Stimulated activated CD4-positive, alpha-beta T cell treated with anti-CD3 and anti-CD28 coated beads, Interleukin-4, amount 100 ng/mL, for 4 hours (primary cell): ENCODE results near the gene FOXL2NB.
A peak's percentile ranks its signal among the peaks of the same experiment; 100 is the strongest.

Experiments
- DNase-seq, 2 experiments: peaks; one replicate each; pipeline ENCODE4 v3.0.0-alpha.2; 2020

FOXL2NB gene

DNA sequence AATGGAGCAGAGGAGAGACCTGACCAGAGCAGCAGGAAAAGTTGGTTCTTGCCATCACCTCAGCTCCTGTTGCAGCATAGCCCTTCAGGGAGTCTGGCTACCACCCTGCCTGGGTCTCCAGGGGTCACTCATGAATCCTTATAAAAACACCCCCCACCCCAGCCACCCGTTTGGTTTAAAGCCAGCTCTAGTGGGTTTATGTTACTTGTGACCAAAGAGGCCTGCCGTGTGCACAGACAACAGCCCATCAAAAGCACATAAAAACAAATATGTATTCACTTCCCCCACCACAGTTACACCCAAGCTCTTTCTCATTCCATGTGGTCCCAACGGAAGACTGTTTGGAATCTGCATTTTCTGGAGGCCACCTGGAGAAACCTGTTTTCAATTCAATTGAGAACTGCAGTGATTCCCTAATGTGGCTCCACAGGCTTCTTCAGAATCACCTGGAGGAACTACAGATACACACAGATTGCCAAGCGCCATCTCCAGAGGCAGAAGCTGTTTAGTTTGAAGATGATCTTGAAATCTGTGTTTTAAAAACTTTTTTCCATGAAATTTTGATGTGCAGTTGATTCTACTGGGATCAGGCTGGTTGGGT is 13.8 kb upstream of the FOXL2NB start:
- DNase-seq, result no peak

DNA sequence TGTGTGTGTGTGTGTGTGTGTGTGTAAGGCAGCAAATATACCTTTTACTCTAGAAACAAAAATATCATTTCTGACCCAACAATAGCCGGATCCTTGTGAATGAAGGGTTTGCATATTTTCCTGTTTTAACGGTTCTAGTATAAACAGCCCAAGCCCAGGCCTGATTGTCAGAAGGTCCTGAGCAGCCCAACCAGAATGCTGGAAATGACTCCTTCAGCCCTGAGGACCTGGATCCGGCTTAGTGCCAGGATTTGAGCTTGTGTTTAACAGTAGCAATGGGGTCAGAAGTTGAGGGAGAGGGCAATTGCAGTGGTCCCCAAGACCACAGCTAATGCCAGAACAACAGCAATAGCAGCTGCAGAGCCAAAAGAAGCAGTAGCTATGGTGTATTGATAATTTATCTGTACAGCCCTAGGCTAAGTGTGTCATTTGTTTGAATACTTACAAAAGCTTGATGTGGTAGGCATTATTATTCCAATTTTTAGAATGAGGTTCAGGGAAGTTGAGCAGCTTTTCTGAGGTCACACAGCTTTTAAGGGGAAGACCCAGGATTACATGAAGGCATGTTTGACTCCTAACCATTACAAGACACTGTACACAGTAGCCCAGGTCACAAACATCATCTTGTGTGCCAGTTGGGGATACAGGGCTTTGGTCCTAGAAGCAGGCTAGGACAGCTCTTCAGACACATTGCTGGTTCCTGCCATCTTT is 12.9 kb upstream of the FOXL2NB start:
- DNase-seq, result no peak

DNA sequence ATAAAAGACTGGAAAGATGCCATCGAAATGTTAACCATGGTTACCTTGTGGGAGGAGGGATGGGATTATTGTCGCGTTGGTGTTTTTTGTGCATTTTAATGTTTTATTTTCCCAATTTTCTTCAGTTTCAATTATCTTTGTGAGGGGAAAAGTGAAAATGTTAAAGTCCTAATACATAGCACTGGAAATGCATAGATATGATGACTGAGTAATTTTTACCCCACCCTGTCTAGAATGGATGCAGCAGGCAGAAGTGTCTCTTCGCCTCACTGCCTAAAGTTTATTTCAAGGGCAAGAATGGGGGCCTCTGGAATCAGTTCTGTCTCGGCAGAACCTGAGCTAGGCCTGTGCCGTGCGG is 11.5 kb upstream of the FOXL2NB start:
- no peak for DNase-seq

DNA sequence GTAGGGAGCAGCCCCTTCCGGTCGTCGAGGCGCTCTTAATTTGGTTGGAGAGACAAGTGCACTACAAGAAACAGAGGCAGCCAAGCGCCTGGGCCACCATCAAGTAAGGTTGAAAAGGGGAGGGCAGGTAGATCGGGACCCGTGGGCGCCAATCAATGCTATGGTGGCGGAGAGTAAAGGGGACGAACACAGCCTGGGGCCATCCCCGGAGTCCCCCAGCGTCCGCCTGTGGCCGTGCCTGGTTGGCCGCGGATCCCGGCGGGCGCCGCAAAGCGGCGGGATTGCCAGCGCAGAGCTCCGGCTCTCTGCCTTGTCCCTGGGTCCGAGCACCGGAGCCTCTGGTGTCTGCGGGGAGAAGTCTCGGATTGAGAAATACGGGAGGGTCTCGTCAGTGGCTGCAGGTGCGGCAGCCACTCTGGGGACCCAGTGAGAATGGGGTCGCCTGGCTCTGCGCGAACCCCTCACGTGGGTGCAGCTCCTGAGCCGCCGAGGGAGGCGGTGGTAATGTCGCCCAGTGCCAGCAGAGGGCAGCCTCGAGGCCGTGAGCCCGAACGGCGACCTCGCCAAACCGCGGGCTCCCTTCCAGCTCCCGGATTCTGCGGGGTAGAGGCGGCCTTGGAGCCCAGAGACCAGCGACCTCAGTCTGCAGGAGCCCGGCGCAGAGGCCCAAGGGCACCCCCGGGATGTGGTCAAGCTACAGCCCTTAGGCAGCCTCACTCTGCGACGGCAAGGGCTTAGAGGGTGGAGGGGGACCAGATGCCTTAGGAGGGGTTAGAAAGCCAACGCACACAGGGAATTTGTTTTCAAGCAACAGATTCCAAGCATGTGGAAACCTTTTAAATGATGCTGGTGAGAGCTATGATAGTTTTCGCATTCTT is 10.9 kb upstream of the FOXL2NB start:
- peak; percentile 56 to 75 for DNase-seq

DNA sequence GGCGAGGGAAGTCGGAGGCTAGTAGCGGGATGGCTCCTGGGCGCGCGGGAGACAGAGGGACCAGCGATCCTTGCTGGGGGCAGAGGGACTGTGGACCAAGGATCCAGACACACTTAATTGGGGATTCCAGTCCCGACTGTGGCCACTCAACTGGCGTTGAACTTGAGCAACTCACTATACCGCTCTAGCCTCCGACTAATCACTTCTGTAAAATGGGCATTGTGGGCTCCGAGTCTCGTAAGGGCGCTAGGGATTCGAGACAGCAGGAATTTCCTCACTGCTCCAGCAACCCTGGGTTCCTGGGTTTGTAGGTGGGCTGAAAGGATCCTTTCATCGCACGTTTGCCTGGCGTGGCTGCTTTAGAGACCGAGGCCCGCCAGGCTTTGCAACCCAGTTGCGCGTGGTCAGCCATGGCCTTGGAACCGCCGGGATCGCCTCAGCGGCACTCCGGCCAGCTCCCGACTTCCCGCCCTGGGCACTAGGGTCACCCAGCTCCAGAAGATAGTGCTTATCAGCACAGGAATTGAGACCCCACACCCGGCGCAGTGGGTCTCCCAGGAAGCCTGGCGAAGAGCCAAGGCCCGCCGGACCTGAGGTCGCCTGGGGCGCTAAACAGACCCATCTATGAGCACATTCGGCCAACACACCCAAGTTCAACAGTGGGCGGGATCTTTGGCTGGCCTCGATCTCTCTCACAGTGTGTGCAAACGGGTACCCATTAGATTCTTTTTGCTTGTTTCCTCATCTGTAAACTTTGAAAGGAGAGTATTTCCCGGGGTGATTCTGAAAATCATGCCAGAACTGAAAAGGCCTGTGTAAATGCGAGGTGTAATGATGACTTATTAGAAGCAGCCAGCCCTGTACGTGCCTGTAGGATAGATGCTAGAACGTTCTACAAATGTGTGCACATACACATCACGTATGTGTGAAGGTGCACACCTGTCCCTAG is 10.0 kb upstream of the FOXL2NB start:
- DNase-seq, result no peak

DNA sequence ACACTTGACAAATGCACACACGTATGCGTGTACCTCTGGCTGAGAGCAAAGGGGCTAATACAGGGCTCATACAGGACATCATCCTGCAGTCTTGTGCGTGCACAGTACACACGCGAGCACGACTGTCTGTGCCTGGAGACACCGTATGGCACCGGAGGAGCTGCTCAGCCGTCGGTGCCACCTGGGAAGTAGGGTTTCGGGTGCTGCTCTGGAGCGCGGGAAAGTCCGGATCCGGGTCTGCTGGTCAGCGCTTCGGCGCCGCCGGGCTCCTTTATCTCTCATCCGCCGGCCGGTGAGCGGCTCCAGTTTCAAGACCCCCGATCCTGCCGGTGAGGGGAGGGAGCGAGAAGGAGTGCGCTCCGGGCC is 9.3 kb upstream of the FOXL2NB start:
- DNase-seq, result no peak

DNA sequence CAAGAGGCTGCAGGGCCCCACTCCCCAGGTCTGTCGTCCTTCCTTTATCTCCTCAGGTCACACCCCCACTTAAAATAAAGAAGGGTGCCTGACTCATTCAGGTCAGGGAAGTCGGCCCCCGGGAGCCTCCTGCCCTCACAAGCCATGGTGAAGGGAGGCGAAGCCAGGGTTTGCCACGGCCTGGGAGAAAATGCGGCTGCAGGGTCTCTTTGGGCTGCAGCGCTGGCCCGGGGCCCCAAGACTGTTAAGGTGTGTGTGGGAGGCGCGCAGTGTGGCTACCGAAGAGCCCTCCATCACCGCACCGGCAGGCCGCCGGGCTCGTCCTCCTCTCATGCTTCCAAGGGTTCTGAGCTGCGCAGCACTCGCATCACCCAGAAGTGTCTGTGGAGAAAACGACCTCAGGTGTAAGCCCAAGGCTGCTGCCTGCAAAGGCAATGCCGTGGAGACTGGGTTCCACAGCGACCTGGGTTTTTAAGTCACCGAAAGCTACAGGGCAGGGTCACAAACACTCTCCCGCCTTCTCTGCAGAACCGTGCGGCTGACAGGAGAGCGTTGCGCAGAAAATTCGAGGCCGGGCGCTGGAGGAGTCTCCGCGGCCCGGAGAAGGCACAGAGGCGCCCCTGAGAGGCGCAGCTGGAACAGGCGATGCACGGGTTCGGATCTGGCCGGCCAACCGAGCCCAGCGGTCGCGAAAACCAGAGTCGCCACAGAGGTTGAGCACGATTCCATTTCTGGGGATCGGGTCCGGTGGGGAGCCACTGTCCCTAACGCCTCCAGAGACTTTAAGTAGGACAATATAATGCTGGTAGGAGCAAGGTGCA is 8.8 kb upstream of the FOXL2NB start:
- DNase-seq, result no peak

DNA sequence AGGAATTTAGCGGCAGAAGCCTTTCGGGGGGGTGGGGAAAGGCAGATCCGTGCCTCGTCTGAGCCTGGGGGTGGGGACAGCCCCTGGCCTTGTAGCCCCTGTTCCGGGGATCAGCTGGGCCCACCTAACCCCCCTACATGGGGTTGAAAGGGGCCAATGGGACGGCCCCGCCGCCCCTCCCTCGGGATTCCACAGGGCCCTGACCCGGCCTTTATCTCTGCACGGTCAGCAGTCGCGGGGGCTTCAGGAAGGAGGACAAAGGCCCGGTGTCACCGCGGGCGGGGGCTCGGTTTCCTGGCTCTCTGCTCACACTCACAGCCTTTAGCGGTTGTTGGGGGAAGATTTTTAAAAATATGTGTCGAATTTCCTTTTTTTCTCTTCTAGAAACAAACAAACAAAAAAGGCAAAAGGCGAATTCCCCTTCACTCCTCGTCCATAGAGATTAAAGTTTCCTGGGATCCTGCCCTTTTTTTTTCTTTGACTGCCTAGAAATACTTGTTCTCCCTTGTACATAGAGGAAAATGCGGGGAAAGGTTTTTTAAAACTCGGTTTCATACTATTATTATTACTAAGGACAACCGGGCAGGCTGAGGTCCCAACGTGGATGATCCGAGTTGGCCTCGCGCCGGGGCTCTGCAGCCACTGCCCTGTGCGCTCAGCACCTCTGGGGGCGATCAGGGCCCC is 8.0 kb upstream of the FOXL2NB start:
- no peak for DNase-seq

DNA sequence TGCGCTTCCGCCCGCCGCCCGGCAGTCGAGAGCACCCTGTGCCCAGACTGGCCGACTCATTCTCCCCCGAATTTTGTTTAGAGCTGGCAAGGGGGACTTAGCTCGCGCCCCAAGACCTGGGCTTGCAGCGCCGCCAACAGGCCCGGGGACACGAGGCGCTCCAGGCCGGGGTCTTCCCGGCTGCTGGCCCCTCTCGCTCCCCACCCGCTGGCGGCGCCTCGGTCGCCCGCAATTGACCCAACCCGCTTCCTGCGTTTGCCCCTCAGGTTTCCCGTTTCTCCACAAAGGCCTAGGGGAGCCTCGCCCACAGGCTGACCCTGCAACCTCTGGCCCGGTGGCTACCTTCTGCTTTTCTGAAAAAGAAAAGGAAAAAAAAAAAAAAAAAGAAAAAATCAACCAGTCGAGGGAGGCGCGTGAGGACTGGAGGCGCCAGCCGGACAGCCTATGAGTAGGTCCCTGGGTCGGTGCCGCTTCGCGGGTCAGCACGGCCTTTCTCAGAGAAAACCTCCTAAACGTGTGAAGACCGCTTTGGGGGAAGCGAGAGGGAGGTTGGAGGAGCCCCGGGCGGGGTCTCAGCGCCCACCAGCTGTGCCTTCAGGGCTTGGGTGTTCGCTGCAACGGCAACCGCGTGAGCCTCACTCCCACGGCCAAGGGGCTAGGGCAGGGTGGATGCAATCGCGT is 7.3 kb upstream of the FOXL2NB start:
- no peak for DNase-seq

DNA sequence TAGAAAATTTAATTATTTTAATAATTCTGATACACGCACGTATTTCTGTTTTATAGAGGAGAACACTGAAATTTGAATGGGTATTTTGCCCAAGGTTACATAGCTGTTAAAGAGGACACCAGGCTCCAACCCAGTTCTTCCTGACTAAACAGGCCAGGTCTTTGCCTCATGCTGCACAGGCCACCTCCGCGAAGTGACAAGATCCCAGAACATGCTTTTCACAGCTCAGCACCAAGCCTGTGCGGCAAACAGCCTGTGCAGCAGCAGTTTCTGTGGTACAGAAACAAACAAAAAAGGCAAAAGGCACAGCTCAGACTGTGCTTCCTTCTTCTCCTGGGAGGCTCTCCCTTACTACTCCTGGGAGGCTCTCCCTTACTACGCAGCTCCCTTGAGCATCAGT is 6.6 kb upstream of the FOXL2NB start:
- no peak for DNase-seq

DNA sequence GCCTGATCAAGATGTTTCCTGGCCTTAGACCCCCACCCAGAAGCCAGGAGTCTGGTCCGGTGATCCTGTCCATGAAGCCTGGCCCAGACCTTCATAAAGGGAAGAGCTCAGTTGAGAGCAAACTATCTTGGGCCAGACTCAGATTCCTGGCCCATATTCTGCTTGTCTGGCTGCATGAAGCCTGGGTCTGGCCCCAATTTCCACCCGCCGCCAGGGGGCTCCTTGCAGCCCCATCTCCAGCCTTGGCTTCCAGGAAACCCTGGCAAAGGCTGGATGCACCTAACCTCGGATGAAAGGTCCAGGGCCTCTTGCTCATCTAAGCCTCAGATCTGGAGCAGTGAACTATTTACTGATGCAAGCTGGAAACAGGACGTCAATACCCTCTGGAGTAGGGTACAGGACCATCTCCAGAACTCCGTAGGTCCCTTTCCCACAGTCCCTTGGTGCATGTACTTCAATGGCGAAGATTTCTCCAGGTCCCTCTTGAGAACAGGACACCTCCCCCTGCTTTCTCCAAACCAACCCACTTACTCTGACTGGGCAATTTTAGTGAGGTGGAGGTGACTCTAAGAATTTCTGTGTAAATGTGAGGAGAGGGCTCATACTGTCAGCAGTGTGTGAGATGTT is 5.6 kb upstream of the FOXL2NB start:
- DNase-seq, result no peak

DNA sequence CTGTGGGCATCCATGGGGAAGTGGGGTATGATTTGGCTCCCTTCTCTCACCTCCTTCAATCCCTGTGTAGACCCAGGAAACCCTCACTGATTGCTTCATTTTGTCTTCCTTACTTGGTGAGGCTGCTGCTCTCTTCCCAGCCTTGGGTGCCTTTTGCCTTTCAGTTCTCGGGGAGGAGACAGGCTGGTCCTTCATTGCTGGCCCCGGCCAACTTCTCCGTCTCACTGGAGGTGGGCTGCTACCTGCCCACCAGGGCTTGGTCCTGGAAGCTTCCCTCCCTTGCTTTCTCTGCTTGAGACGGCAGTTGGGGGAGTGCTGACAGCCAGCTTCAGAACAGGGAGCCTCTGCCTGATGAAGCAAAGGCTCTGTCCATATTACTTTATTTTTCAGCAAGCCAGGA is 4.7 kb upstream of the FOXL2NB start:
- no peak for DNase-seq

DNA sequence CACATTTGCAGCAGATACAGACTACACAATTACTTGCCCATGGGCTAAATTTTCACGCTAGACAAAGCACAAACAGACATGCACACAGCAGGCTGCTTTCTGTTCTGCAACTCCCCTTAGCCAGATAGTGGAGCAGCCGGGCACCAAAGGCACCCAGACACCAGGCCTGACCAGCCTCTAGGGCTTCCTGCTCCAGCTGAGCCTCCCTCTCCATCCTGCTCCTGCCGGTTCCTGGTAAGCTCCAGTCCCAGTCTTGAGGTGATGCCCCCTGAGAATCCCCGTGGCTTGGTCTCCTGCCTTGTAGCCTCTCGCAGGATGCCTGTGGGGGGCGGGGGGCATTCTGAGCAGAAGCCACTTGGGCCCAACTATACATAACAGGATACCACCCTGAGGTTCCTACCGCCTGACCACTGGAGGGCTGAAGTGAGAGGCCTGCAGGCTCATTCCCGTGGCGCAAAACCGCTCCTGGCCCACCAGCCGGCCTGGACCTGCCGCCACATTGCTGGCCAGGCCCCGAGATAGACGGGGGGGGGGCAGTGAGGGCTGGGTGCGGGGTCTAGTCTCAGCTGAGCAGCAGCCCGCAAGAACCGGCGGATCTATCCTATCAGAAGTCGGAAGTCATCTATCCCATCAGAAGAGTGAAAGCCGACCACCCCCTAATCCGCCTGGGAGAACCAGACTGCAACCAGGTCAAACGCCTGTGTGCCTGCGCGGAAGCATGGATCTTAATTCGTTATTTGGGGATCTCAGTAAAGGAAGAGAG is 4.0 kb upstream of the FOXL2NB start:
- no peak for DNase-seq

DNA sequence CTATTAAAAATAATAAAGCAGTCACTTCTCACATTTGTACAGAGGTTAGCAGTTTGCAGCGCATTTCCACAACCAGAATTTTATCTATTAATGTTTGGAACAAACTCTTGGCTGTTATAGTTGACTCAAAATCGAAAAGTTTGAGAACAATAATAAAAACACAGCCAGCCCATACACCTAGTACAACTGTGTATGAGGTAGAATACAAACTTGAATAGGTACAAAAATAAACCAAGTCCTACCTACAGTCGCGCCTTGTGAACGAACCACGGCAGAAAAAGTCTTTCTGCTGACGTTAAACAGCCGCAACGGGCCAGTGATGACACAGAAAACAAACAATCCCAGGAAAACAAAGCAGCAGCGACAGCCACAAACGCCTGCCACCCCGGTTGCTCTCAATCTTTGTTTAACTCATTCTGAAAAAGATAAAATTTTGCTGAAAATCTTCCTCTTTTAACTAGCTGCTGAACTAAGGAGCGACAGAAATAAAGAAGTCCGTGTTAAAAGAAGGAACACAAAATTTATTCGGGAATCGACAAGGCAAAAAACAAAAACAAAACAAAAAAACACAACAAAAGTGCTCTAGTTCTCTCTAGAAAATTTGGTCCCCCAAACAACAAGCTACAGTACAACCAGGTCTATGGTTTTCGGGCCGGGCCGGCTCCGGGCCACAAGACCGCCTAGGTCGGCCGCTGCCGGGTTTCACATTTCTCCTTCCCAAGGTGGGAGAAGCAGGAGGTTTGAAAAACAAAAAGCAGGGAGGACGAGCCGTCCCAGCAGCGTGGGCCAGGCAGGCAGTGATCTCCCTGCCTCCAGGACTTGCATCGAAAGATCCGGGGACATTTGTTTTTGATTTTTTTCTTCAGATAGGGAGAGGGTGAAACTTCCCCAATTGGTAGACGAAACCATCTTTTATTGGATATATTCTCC is 3.0 kb upstream of the FOXL2NB start:
- no peak for DNase-seq

DNA sequence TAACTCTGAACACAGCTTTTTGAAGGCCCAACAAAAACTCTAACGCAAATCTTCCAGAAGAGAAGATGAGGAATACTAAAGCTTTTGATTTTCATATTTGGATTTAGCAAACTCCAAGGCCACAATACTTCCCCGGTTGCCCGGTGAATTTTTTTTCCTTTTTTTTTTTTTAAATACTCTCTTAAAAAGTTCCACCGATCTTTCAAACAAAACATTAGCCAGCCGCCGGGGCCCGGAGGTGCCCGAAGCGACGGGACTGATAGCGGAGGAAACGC is 2.4 kb upstream of the FOXL2NB start:
- no peak for DNase-seq

DNA sequence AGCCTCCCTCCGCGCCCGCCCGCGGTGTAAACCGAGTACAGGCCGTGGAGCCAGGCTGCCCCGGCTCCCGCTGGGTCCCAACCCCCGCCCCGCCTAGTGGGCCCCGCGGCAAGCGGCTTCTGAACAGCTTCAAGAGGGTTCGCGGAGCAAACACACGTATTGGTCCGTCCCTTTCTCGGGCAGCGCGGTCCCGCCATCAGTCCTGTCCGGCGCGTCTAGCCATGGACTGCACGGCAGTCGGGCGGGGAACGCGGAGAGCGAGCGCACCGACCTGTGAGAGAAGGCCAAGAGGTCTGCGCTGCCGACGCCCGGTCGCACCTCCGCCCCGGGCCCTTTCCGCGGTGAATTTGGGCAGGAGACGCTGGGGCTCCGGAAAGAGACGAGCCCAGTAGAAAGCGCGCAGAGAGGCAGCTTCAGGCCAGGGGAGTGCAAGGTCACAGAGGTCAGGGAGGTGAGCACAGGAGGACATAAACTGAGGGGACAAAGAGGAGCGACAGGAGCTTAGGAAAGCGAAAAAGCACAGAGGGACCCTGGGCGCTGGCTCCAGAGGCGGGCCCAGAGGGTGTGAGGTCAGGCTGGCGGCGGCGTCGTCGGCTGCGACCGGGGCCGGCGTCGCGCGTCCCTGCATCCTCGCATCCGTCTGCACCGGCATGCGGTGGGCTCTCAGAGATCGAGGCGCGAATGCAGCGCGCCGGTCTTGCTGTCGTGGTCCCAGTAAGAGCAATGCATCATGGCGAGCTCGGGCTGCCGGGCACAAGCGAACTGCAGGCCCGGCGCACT is 1.9 kb upstream of the FOXL2NB start:
- no peak for DNase-seq

DNA sequence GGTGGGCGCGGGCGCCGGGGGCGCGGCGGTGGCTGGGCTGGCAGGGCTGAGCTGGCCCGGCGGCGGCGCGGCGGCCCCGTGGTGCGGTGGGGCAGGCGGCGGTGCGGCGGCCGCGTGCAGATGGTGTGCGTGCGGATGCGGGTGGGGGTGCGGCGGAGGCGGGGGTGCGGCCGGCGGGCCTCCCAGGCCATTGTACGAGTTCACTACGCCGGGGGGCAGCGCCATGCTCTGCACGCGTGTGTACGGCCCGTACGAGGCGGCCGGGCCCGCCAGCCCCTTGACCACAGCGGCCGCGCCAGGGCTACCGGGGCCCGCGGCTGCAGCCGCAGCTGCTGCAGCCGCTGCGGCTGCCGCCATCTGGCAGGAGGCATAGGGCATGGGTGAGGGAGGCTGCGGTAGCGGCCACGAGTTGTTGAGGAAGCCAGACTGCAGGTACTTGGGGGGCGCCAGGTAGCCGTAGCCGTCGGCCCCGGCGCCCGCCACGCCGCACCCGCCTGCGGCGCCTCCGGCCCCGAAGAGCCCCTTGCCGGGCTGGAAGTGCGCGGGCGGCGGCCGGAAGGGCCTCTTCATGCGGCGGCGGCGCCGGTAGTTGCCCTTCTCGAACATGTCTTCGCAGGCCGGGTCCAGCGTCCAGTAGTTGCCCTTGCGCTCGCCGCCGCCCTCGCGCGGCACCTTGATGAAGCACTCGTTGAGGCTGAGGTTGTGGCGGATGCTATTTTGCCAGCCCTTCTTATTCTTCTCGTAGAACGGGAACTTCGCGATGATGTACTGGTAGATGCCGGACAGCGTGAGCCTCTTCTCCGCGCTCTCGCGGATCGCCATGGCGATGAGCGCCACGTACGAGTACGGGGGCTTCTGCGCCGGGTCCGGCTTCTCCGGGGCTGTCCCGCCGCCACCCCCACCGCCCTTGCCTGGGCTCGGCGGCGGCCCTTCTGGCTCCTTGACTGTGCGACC is 1.0 kb upstream of the FOXL2NB start:
- DNase-seq, result no peak
